Frontal cortex (tissue), 4 donors: ENCODE results near the gene E2F3. TPM values are rescaled to one million over a fixed set of nuclear protein-coding genes. Genes with fewer than 3 reads are reported as not detected.
A peak's percentile ranks its signal among the peaks of the same experiment; 100 is the strongest.

ENCODE experiments used
- DNase-seq, 2 donors: peaks; one replicate each; pipeline ENCODE4 v3.0.0; 2012; ENCODE audit warnings: low spot score in 2 of 2
- FAIRE-seq: peaks from 2 replicates; lab custom pipeline; 2012; peaks lifted over from hg19 to GRCh38; lab: Jason Lieb, UNC
- total RNA-seq: library from RNA; depleted of rRNA; stranded (reverse); fragments of >200 nt; gene quantifications from one replicate; pipeline ENCODE4 v1.2.3, GENCODE V29; 2014
- donor health status: control.
- donor health status: control.
- donor health status: control.

E2F3 gene
- total RNA-seq: 4.1 TPM

GRCh38 chr6:20401205-20402091 lies at the start of gene E2F3:
E2F3 (plus strand) TSS chr6:20401879; CDS start chr6:20402233, 354 bp downstream.
- peak; percentile 99 for DNase-seq
- peak; percentile 98 for FAIRE-seq

GRCh38 chr6:20352346-20352745 lies 49.3 kb upstream of the E2F3 start:
- FAIRE-seq: no peak
- DNase-seq: no peak

DNA sequence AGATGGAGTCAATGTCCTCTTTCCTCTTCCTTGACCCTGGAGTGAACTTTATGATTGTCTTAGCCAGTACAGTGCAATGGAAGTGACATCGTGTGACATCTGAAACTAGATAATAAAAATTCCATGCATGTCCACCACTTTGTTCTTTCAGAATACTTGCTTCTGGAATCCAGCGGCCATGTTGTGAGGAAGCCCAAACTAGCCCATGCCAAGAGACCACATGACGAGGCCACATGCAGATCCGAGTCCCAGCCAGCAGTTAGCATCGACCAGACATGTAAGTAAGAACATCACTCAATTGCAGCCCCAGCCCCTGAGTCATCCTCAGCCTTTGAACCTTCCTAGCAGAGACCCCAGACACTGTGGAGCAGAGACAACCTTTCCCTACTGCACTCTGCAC lies 48.5 kb upstream of the E2F3 start:
- DNase-seq (no peak), FAIRE-seq (no peak)

DNA sequence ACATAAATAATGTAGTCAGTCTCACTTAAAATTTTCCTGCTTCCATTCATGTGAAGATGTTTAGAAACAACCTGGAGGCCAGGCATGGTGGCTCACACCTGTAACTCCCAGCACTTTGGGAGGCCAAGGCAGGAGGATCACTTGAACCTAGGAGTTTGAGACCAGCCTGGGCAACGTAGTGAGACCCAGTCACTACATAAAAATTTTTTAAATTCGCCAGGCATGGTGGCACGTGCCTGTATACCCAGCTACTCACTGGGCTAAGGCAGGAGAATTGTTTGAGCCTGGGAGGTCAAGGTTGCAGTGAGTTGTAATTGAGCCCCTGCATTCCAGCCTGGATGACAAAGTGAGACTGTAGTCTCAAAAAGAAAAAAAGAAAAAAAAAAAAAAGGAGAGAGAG lies 47.3 kb upstream of the E2F3 start:
- no peak for FAIRE-seq

GRCh38 chr6:20360471-20361119 lies 41.1 kb upstream of the E2F3 start:
- DNase-seq: no peak
- no peak for FAIRE-seq

More for the DNA sequence above, 47.3 kb upstream of the E2F3 start:
- DNase-seq: no peak

DNA sequence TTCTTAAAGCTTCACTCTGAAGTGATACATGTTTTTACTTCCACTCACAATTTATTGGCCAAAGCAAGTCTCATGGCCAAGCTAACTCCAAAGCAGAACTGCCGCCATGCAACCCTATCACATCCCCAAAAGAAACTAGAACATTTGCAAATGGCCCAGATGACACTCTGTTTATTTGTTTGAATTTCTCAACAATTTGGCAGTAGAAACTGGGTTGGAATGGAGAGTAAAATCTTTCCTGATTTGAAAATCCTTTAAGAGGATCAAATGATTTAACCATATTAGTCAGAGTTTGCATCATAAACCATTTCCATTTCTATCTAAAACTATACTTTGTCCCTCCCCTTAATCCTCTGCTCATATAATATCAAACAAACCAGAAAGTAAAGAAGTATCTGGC lies 39.1 kb upstream of the E2F3 start:
- no peak for DNase-seq
- FAIRE-seq: no peak

DNA sequence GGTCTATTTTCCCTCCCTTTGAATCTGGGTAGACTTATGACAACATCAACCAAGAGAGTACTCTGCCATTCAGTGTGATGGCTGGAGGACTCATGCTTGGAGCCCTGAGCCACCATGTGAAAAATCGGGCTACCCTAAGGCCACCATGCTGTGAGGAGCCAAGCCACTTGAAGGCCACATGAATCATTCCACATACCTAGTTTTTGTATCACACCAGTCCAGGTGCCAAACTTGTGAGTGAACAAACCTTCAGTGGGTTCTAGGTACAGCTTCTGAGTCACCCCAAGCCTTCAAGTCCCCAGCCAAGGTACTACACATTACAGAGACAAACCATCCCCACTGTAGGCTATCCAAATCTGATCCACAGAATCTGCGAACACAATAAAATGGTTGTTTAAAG lies 37.4 kb upstream of the E2F3 start:
- no peak for FAIRE-seq
- DNase-seq: no peak

DNA sequence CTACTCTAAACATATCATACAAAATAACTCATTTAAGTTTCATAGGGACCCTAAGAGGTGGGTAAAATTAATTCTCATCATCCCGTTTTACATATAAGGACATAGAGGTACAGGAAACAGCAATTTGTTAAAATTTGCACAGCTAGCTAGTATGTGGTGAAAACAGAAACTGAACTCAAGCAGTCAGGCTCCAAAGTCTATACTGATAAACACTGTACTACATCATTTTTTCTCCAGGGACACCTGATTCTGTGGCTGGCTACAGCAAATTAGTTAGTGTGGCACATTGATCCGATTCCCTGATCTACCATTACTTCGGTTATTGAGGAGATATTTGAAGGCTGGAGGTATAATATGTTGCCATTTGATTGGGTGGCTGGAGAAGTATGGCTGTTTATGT lies 36.2 kb upstream of the E2F3 start:
- DNase-seq (no peak), FAIRE-seq (no peak)

- DNase-seq (no peak), FAIRE-seq (no peak)
Measured at GRCh38 chr6:20366082-20366830, 35.4 kb upstream of the E2F3 start.

- no peak for FAIRE-seq
- no peak for DNase-seq
Measured at GRCh38 chr6:20367743-20368485, 33.8 kb upstream of the E2F3 start.

DNA sequence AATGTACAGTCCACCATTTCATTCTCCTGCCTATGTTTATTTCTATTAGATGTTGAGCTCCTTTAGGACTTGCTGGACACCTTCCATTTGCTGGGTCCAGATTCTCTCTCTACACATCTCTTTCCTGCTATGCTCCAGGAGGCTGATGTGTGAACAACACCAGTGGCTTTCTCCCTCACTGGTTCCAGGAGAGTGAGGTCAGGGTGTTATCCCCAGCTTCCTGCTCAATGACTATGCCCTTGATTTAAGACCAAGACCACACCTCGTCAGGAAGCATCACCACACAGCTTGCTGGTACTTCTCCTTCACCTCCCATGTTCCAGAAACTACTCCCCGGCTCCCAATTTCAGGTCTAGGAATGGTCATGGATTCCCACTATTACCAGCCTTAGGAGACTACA lies 31.3 kb upstream of the E2F3 start:
- FAIRE-seq (no peak), DNase-seq (no peak)

DNA sequence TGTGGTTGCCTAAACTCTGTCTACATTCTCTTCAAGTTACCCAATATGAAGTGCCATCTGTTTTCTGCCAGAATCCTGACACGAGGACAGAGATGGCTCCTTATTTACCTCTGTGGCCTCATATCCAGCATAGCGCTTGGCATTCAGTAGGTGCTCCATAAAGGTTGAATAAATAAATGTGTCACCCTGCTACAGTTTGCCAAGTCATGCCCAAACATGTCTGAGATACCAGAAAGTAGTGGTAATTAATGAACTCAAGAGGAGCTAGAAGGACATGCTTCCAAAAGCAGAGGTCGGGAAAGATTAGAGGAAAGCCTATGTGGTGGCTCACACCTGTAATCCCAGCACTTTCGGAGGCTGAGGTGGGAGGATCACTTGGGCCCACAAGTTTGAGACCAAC lies 30.9 kb upstream of the E2F3 start:
- DNase-seq (no peak), FAIRE-seq (no peak)

DNA sequence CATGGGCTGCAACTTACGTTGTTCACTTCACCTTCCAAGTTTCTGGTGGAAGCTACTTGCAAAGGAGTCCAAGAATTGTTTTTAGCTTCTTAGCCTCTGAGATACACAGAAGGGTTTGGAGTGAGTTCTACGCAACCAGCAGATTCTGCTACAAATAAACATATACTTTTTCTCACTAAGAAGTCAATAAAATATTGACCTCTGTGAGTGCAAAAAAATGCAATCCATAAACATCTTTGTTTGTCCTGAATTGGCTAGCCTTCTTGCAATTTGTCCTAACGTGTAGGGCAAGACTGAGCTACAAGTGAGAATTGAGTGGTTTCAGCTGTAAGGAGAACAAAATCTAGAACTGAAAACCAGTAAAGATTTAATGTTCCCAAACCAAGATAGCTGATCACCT lies 26.2 kb upstream of the E2F3 start:
- FAIRE-seq (no peak), DNase-seq (no peak)

- FAIRE-seq (no peak), DNase-seq (no peak)
Measured at GRCh38 chr6:20377623-20378265, 23.9 kb upstream of the E2F3 start.

DNA sequence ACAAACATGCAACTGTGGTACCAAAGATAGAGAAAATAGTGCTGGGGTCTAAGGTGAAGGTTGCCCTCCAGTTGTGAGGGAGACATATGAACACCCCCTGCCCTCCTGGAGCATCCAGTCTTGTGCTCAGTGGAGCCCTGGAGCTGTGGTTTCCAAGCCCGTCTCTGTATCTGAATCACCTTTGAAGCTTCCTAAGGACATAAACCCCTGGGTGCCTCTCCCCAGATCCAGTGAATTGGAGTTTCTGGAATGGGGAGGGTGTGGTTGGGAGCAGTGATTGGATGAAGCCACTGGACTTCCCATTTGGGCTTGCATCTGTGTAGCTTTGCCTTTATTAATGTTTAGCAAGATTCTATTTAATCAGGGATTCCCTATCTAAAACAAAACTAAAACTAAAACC lies 22.4 kb upstream of the E2F3 start:
- DNase-seq (no peak), FAIRE-seq (no peak)

DNA sequence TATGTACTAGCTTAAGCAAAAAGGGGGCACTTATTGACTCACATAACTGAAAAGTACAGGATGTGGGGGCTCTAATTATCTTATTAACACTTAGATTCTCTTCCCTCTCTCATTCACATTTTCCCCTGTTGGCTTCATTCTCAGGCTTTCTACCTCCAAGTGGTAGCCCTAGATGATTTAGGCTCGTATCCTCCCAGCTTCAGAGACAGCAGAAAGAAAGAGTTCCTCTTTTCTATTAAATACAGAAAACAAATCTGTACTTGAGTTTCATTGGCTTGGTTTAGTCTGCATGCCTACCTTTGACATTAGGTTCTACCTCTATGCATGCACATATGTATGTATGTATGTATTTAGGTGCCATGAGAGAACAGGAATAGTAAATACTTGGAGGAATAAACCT lies 15.5 kb upstream of the E2F3 start:
- FAIRE-seq (no peak), DNase-seq (no peak)

- DNase-seq (no peak), FAIRE-seq (no peak)
Measured at GRCh38 chr6:20389066-20389465, 12.6 kb upstream of the E2F3 start.

DNA sequence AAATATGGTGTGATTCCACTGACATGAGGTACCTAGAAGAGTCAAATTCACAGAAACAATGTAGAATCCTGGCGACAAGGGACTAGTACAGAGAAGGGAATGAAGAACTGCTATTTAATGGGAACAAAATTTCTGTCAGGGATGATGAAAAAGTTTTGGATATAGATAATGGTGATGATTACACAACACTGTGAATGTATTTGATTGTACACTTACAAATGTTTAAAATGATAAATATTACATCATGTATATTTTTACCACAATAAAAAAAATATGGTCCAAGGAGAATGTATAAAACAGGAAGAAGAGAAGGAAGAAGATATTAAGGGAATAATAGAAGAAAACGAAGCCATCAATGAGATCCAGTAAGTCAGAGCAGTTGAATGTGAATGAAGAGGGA lies 8.4 kb upstream of the E2F3 start:
- DNase-seq (no peak), FAIRE-seq (no peak)

DNA sequence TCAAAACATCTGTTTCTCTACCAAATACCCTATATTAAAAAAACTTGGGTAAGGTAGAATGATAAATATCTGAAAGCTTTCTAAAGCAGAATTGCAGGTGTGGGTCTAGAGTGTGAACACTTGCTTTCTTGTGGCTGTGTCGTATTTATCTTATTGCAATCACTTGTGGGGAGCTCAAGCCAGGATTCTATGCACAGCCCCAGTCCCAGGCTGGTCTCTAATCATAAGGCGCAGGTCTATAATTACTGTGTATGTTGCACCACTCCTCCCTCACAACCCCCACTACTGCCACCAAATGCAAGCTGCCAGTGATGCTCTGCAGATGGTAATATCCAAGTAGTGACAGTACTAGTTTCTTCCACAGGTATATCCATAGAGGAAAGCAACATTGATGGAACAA lies 2.2 kb upstream of the E2F3 start:
- FAIRE-seq (no peak), DNase-seq (no peak)
